ENCODE data around the gene IFT22. TPM values are rescaled to one million over a fixed set of nuclear protein-coding genes. Genes with fewer than 3 reads are reported as not detected.
A peak's percentile ranks its signal among the peaks of the same experiment; 100 is the strongest.
"Not testable (repeated sequence)": the region's sequence is repeated elsewhere in the genome, so short reads cannot be mapped to it uniquely, and the experiment has no call there.

The IFT22 gene
- total and polyA plus RNA-seq, 4 donors: 5.5 to 9.4 (median 7.6) TPM

DNA sequence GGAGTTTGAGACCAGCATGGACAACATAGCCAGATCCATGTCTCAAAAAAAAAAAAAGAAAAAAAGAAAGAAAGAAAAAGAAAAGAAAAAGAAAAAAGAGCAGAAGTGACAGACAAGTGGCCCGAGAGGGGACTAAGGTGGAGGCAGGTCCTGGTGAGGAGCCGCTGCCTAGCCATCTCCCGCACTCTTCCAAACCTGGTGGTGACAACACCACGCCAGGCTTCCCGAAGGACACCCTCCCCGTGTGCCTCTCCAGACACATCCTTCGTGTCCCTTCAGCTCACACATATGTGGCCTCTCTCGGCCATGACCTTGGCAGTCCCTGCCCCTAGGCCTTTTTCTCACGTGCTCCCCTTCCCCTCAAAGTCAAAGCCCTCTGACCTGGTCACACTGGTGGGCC lies 36.4 kb downstream of the IFT22 start:
- H3K4me1 ChIP-seq (ENCODE audit: control insufficient read depth in 4 of 4, insufficient read depth in 4 of 4, low read length in 3 of 4): peaks cover 3 to 42% (median 27%) of the 10 kb centered on the region in 4 donors
- no peak for DNase-seq (ENCODE audit: low spot score)
- TF ChIP-seq FOXA1 (IDR thresholded peaks at IDR 0.05): no peak
- TF ChIP-seq ZBTB33 (IDR thresholded peaks at IDR 0.05): no peak
- no peak for TF ChIP-seq YY1 (IDR thresholded peaks at IDR 0.05)
- no peaks in the 10 kb centered on the region for H3K27me3 ChIP-seq (ENCODE audit: control insufficient read depth in 4 of 4, insufficient read depth in 4 of 4, low read length in 3 of 4)
- peak overlapping the region in 1 of 2 donors; percentile 31 for H3K27ac ChIP-seq (ENCODE audit: low read depth in 1 of 2, low read length in 2 of 2)
- H3K36me3 ChIP-seq (ENCODE audit: control insufficient read depth in 4 of 4, insufficient read depth in 3 of 4, low read depth in 1 of 4, low read length in 3 of 4): peaks cover 0 to 6% (median 2%) of the 10 kb centered on the region in 4 donors
- H3K9ac ChIP-seq (ENCODE audit: low read depth in 1 of 2, low read length in 2 of 2): no peak overlapping the region
- no peak overlapping the region for H3K4me3 ChIP-seq (ENCODE audit: low read depth in 1 of 3, low read length in 3 of 3)
- 66% methylated on average over 9 of the region's 9 CpGs for WGBS
- H3K9me3 ChIP-seq (ENCODE audit: control insufficient read depth in 4 of 4, low read length in 3 of 4): no peaks in the 10 kb centered on the region

- not testable (repeated sequence) for H3K27me3 ChIP-seq (ENCODE audit: control insufficient read depth in 4 of 4, insufficient read depth in 4 of 4, low read length in 3 of 4); H3K9ac ChIP-seq (ENCODE audit: low read depth in 1 of 2, low read length in 2 of 2); DNase-seq (ENCODE audit: low spot score); H3K9me3 ChIP-seq (ENCODE audit: control insufficient read depth in 4 of 4, low read length in 3 of 4); H3K4me3 ChIP-seq (ENCODE audit: low read depth in 1 of 3, low read length in 3 of 3); H3K27ac ChIP-seq (ENCODE audit: low read depth in 1 of 2, low read length in 2 of 2)
- WGBS: 94% methylated on average over 8 of the region's 8 CpGs
- Histone ChIP-seq H3K4me1 (ENCODE audit: control insufficient read depth in 4 of 4, insufficient read depth in 4 of 4, low read length in 3 of 4) (peaks cover 0 to 14% (median 8%) of the 10 kb centered on the region in 4 donors), H3K36me3 (ENCODE audit: control insufficient read depth in 4 of 4, insufficient read depth in 3 of 4, low read depth in 1 of 4, low read length in 3 of 4) (peaks cover 2 to 18% (median 12%) of the 10 kb centered on the region in 4 donors)
Observed at GRCh38 chr7:101280912-101281311, 40.7 kb downstream of the IFT22 start.

DNA sequence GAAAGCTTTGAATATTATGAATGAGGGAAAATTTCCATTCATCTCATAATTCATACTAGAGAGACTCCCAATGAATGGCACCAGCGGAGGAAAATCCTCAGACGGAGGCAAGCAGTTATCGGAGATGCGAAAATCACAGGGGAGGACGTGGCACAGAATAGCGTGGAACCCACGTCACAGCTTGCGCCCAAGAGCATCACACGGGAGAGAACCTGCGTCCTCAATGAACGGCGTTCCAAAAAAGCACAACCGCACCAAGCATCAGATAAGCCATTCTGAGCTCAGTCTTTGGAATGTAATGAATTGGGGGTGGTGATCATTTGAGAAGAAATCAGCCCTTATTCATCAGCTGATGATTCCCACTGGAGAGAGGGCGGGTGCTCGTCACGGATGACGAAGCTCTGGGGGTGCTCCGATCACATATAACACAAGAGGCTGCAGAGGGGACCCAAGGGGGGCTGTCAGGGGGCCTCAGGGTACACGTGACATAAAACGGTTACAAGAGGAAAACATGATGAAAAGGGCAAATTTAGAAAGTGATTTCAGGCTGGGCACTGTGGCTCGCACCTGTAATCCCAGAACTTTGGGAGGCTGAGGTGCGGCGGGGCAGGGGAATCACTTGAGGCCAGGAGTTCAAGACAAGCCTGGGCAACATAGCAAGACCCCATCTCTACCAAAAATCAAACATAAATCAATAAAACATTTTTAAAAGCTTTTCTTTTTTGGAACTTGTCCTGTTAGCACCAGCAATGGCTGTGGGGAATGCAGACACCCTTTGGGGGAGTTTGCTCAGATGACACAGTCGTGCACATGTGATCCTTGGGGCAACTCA lies 42.9 kb downstream of the IFT22 start:
- Histone ChIP-seq H3K4me3 (ENCODE audit: low read depth in 1 of 3, low read length in 3 of 3) (no peak overlapping the region), H3K4me1 (ENCODE audit: control insufficient read depth in 4 of 4, insufficient read depth in 4 of 4, low read length in 3 of 4) (peaks cover 0 to 7% (median 5%) of the 10 kb centered on the region in 4 donors), H3K9me3 (ENCODE audit: control insufficient read depth in 4 of 4, low read length in 3 of 4) (no peaks in the 10 kb centered on the region), H3K9ac (ENCODE audit: low read depth in 1 of 2, low read length in 2 of 2) (no peak overlapping the region), H3K36me3 (ENCODE audit: control insufficient read depth in 4 of 4, insufficient read depth in 3 of 4, low read depth in 1 of 4, low read length in 3 of 4) (peaks cover 1 to 22% (median 13%) of the 10 kb centered on the region in 4 donors), H3K27me3 (ENCODE audit: control insufficient read depth in 4 of 4, insufficient read depth in 4 of 4, low read length in 3 of 4) (no peaks in the 10 kb centered on the region), H3K27ac (ENCODE audit: low read depth in 1 of 2, low read length in 2 of 2) (no peak overlapping the region)
- 93% methylated on average over 24 of the region's 24 CpGs for WGBS
- TF ChIP-seq REST (IDR thresholded peaks at IDR 0.05) (no peak), ZBTB33 (IDR thresholded peaks at IDR 0.05) (no peak), MAX (IDR thresholded peaks at IDR 0.05) (no peak), NR2F2 (IDR thresholded peaks at IDR 0.05) (no peak), YY1 (IDR thresholded peaks at IDR 0.05) (no peak), ATF3 (IDR thresholded peaks at IDR 0.05) (no peak), RAD21 (IDR thresholded peaks at IDR 0.05) (no peak), HNF4A (conservative IDR thresholded peaks at IDR 0.05) (no peak), EGR1 (IDR thresholded peaks at IDR 0.05; ENCODE audit: low read depth in 2 of 2) (no peak), JUND (IDR thresholded peaks at IDR 0.05) (no peak), CTCF (IDR thresholded peaks at IDR 0.05; ENCODE audit: low read depth, low read length, missing input control) (no peak), GABPA (IDR thresholded peaks at IDR 0.05 in 1 of 2, conservative IDR thresholded peaks at IDR 0.05 in 1 of 2) (no peak), HNF4G (IDR thresholded peaks at IDR 0.05) (no peak), SP1 (IDR thresholded peaks at IDR 0.05) (no peak), RXRA (IDR thresholded peaks at IDR 0.05) (no peak), TAF1 (conservative IDR thresholded peaks at IDR 0.05) (no peak), FOXA1 (IDR thresholded peaks at IDR 0.05) (no peak)
- no peak for DNase-seq (ENCODE audit: low spot score)
